Measurements from ENCODE around the gene RASGRF2.
"Not testable (repeated sequence)": the region's sequence is repeated elsewhere in the genome, so short reads cannot be mapped to it uniquely, and the experiment has no call there.

RASGRF2 gene

DNA sequence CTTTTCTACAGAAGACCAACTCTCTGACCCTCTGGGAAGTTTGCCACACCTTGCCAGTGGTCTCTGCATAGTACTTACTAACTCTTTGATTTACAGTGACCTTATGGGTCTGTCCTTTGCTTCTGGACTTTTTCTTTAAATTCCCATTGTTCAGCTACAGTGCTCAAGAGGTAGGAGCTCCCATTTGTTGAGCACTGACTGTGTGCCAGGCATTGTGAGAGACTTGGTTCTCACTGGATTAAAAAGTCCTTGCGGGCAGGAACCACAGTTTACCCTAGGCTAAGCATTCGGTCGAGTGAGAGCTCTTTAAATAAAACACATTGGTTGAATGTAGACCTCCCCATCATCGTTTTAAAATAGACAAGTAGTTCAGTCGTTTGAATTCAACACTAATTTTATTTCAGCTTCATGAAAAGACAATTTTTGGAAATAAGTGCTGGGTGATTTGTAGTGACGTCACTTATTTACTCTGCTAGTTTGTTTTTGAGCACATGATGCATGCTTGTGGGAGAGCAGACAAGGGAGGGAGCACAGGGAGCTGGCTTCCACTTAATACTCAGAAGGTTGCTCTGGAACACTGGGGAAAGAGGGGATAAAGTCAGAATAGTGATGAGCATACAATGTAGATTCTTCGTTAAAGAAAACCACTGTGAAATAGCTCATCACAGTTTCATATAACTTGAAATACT is 27.1 kb downstream of the RASGRF2 start:
- no peak for DNase-seq

DNA sequence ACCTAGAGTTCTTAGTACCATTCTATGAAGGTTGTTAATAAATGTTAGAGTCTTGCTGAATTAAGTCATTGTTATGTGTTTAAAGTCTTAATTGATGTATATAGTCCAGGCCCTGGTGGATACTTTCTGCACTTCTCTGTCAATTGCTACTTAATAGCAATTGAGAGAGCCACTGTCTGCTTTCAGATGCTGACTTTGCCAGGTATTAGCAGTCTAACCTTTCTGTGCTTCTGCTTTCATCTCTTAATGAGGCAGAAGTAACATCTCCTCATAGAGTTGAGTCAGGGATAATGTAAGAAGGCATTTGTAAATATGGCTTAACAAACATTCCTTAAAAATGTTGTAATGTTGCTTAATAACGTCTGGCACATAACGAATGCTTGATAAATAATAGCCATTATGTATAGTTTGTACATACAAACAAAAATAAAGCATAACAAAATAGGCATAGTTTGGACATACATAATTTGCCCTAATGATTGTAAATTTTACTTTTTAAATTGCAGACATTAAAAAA is 28.3 kb downstream of the RASGRF2 start:
- no peak for DNase-seq

DNA sequence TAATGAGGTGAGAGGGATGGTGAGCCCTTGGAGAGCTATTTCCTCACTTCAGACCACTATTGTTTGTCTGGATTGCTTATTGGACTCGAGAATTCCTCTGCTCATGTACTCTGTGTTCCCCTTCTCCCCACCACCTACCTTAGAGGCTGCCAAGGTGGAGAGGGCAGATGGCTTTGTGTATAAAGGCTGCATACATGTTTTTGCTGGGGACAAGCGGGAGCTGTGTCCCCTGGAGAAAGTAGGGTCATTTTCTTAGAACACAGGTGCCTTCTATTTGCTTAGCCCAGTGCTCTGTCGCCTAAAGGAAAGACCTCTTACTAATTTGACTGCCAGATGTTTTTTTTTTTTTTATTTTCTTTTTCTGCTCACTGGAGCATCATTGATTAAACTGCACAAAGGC is 29.7 kb downstream of the RASGRF2 start:
- no peak for DNase-seq

DNA sequence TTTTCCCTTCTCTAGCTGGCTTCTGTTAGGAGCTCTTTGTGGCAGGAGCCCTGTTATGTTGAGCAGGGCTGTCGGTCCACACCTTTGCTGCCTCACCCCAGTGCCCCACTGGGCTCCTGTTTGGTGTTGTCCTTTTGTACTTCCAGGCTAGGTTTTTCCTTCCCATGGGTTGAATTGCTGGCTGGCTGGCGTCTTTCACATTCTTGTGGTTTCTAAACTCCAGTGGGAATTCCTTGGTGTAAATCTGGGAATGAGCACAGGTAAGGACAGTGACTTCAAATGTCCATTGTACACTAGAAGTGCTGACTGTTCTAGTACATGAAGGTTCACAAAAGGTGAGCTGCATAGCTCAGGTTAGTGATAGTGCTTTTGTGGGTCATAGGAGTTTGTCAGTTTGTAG is 30.4 kb downstream of the RASGRF2 start:
- DNase-seq, result no peak

DNA sequence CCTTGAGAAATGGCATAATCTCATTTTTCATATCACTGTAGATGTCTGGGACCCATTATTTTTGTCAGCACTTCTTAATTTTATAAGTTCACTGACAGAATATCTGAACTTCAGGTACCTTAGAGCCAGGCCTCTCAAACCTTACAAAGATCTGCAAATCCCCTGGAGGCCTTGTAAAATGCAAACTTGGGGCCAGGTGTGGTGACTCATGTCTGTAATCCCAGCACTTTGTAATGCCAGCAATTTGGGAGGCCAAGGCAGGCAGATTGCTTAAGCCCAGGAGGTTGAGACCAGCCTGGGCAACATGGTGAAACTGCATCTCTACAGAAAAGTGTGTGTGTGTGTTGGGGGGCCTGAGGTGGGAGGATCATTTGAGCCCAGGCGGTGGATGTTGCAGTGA is 30.8 kb downstream of the RASGRF2 start:
- no peak for DNase-seq

DNA sequence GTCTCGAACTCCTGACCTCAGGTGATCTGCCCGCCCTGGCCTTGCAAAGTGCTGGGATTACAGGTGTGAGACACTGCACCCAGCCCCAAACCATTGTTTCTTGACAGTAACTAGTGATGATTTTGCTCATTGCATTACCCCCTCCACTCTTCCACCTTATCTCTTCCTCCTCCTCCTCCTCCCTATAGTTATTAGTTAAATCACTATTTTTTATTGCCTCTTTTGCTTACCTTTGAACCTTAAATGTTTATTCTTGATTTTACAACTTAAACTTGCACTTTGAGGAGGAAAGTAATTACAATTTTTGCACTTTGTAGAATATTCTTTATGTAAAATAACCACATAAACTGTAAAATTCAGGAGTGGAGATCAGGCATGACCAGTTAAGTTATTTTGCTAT is 35.7 kb downstream of the RASGRF2 start:
- DNase-seq, result no peak

DNA sequence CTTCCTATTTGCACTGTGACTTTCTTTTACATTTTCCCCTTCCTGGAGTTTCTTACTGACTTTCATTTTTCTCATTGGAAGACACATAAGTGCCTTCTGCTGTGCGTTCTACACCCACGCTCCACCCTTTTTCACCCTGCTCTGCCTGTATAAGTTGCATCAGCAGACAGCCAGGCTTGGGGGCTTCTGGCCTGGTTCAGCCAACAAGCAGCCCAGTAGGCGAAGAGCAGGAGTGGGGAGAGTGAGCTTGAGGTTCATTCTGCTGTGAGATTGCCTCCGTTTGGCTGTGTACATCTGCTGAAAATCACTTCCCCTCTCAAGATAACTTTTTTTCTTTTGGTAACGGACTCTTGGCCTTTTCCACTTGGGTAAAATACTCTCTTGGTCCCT is 38.4 kb downstream of the RASGRF2 start:
- DNase-seq, result peak; percentile 42

DNA sequence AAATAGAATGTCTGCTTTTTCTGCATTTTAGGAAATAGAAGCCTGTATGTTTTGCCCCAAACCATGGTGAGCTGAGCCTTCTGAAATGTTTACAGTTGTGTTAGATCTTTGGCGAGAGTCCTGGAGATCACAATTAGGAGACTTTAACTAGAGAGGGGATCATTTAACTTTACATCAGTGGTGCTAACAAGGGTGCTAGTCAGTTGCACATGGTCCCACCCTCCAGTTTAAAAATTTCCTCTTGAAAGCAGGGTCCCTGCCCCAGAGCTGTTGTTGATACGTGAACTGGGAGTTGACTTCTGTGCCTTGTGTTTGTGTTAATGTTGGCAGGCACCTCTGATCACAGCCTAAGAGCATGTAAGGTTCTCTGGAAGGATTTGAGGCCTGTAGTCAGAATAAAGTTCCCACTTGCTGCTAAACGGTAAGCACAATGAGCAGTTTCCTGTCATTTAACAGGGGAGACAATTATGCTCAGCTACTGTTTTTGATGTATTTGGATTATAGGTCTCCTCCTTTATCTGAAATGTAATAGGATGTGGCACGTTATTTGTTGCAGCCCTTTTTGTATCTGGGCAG is 43.7 kb downstream of the RASGRF2 start:
- DNase-seq, result no peak

DNA sequence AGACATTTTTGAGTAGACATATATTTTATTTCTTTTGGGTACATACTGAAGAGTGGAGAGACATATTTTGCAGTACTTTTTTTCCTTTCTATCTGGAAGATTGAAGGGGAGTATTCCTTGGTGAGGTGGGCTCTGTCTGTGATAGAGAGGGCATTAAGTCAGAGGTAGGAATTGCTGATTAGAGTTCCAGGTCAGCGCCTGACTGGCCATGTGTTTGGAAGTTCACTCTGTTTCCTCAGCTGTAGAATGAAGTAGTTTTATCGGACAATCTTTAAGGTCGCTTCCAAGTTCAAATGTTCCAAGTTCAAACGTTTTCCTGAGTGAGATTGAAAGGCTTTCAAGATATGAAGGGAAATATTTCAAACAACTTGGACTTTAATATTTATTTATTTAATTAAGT is 45.5 kb downstream of the RASGRF2 start:
- DNase-seq, result no peak

DNA sequence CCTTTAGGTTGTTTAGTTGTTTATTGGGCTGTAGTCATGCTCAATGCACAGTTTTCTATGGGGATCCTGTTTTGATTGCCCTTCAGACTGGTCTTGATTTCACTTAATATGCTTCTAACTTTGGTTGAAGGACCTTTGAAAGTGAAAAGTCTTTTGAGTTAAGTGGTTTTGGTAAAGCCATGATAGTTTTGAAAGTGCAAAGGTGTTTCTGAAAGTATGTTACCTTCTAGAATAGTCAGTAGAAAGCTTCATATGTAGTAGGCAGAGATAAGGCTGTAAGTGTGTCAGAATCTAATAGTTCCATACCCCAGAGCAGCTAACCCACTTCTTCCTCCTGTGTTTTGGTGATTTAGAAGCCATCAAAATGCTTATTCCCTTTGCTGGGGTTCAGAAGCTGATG is 46.1 kb downstream of the RASGRF2 start:
- no peak for DNase-seq

DNA sequence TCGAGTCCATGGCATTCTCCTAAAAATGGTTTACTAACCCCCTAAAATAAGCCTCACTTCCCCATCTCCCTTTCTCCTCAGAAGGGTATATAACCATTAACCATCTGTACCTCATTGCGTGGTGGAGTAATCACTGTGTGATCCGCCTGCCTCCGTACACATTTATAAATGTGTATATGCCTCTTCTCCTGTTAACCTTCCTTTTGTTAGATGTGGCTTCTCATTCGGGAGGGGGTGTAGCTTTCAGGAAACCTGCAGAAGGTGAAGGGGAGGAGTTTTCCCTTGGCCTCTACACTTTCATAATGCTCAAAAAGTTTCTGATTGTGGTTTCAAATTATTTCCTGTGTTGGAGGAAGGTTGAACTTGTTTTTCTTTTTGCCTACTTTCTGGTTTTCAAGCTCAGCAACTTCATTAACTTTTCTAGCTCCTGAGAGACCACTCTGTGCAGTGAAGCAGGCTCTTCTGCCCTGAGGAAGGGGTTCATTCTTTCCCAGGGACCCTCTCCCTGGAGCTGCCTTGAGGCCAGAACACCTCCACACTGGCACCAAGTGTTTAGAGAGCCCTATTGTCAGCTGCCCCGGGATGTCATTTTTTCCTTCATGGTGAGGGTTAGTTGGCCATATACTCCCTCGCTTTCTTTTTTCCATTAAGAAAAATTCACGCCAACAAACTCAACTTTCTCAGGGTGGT is 46.9 kb downstream of the RASGRF2 start:
- peak; percentile 74 for DNase-seq

DNA sequence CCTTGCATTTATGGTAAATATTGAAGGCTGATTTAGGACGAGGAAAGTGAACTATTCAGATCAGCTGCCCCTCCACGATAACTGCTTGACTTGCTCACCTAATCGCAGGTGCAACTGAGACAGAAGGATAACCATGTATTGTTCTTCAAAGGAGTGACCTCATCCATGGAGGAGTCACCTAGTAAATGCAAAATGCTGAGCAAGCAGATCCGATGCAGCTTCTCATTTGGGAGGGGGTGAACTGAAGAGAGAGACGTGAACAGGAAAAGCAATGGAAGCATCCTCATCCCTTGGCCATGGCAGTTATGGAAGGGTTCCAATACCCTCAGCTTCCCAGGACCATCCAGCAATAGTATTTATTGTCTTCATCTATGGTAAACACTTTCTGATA is 47.5 kb downstream of the RASGRF2 start:
- DNase-seq, result peak; percentile 45

DNA sequence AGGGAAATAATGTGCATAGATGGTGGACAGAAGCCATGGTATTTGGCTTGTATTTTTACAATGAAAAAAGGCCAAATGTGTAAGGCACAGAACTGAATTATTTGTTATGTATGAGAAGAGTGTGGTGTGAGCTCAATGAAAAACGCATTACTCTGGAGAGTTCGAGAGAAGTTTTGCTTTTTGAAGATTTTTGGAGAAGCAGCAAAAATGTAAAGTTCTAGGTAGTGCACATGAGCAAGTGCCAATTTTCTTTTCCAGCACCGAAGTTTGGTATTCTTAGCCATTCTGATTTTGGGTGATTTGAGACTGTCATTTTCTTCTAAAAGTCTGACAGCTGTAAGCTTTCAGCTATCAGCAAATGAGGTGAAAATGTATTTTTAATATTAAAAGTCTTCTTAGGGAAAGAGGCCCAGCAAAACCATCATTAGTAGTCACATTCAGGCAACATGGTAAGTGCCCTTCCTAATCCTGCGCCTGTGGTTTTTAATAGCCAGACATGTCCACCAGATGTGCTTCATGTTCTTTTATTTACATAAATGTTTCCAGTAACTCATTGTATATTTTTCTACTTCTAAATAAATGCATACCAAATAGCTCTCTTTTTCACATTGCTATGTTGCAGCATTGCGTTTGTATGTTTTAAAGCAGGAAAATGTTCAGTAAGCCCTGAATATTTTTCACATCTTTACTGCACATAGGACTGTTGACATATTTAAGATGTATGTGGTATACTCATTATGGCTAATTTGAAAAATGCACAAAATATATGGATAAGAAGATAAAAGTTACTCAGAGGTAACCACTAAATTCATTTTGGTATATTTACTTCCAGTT is 50.4 kb downstream of the RASGRF2 start:
- DNase-seq, result no peak

DNA sequence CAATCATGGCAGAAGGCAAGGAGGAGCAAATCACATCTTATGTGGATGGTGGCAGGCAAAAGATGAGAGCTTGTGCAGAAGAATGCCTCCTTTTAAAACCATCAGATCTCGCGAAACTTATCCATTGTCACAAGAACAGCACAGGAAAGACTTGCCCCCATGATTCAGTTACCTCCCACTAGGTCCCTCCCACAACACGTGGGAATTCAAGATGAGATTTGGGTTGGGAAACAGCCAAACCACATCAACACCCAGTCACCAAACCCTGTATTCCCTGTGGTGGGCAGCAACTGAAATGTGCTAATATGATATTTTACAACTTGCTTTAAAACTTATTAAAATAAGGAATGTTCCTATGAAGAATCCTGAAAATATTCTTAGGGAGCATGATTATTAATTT is 54.2 kb downstream of the RASGRF2 start:
- no peak for DNase-seq

DNA sequence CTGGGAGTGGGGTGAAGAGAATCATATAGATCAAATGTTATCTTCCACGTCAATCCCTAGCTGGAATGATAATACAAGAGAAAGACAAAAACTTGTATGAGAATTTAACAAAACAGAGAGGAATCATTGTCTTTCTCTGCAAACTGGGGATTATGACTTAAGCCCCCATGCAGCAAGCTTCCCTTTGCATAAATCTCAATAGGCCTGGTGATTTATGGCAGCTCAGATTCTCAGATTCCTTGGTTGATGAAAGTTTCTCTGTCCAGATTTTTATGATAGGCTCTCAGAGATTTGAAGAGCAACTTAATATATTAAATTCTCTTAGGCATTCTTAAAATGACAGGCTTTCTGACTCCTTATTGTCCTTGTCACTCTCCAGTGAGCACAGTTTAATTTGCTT is 56.0 kb downstream of the RASGRF2 start:
- no peak for DNase-seq

DNA sequence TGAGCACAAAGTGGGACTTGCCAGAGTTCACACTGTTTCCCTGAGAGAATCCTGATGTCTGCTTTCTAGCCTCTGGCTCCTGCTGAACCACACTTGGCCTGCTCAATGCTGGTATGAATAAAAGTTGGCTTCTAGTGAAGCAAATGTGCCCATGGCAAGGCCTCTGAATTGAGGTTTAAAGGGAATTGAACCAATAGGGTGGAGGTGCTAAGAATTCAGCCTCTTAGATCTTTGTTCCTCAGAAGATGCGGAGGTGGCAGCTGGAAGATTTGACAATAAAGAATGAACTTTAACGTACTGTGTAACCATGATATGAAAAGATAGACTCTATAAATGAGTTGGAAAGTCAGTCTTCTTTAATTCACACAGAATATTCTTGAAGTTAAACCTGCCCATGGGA is 57.2 kb downstream of the RASGRF2 start:
- DNase-seq, result no peak

DNA sequence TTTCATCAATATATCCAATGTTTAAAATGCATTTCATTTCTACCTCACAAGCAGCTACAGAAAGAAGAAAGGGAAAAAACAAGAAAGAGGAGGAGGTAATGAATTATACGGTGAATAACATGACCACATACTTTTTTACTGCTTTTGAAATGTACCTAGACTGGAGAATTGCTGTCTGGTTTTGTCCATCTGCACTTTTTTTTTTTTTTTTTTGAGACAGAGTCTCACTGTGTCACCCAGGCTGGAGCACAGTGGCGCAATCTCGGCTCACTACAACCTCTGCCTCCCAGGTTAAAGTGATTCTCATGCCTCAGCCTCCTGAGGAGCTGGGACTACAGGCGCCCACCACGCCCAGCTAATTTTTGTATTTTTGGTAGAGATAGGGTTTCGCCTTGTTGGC is 58.4 kb downstream of the RASGRF2 start:
- DNase-seq, result not testable (repeated sequence)

DNA sequence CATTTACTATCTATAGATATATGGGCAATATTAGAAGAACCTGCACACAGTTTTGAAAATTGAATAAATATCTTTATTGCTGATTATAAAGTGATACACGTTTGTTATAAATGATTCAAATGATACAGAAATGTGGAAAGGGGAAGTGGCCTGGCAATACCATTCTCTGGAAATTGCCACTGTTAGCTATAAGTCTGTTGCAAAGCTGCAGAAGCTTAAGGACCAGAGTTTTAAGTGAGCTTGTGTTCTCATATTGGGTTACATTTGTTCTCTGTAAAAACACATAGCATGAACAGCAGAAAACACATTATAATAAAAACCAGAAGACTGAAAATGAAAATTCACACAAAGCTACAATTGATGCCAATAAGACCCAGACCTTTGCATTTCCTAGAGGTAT is 59.6 kb downstream of the RASGRF2 start:
- no peak for DNase-seq

DNA sequence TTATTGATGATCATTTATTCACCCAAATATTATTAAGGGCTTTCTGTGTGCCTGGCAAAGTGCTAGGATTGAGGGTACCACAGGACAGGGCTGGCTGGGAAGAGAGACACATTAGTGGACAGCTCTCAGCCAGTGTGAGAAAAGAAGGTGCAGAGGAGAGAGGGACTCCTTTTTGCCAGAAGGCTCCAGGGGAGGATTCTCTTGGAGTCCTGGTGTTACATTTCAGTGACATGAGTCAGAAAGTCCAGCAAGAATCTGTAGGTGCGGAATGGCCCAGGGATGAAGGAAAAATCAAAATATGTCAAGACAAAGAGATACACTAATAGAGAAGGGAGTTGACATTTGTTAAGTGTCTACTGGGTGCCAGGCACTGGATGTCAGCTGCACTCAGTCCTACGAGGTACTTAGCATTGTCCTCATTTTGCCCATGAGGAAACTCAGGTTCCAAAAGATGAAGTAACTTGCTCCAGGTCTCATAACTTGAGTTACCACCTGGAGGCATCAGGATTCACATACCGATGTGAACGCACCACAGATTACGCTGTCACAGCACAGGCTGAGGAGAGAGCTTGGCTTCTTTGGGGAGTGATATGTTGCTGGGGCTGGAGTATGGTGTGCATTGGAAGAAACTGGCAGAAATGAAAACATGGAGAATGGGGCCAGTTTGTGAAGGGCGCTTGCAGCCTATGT is 60.5 kb downstream of the RASGRF2 start:
- DNase-seq, result no peak

DNA sequence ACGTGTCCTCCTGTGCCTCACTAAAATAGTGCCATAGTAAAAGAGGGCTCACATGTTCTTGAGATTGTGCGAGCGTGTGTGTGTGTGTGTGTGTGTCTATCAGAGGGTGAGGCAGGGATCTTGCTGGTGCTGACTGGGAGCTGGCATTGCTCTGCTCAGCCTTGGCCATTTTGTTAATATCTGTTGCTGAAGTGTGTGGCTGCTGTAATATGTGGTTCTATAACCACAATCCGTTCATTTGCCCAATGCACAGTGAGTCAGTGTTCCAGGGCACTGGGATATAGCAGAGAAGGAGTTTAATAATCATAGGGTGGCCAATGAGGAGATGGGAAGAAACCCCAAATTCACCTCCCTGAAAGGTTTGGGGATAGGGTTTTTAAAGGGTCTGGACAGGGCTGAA is 61.3 kb downstream of the RASGRF2 start:
- DNase-seq, result no peak

DNA sequence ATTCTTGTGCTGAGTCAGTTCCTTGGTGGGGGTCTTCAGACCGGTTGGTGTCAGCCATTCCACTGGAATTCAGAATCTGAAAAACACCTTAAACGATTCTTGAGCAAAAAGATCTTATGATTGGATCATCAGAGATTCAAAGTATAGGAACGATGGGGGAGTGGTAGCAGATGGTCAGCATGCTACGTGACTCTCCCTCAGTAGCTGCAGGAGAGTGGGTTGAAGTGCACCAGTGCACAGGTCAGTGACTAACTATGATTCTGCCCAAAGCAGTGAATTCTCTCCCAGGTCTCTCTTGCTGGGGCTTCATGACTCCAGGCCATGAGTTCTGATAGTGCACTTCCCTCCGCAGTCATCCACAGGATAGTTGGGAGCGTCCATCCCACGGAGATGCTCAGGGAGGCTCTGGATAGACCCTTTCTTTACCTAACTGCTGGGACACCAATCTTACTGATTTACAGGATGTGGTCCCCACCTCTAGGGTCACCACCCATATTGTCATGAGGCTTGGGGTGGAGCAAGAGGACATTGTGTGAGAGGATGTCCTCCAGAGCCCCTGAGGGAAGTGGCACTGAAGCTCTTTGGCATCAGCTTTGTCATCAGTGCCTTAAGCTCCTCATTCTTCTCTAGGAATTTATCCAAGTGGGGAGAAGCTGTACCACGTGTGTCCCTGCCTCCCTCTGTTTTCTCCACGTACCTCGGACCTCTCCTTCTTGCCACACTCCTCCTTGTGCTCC is 62.0 kb downstream of the RASGRF2 start:
- DNase-seq, result no peak

DNA sequence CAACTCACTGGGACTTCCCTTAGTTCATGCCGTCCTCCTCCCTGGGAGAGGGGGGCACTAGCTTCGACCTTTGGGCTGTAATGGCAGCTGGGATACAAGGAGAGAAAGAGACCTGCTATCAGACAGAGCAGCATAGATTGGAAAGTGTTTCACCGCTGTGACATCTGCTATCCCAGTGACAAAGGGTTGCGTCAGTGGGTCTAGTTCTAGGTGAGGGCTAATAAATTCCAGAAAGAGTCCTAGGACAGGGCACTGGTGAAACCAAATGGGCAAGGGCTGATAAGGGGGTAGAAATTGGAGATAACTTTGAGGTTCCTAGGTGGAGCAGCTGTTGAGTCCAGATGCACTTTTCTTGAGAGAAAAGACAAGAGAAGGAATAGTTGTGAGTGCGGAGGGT is 62.5 kb downstream of the RASGRF2 start:
- DNase-seq, result no peak

Data from CD4-positive, alpha-beta T cell treated with Interleukin-6 for 4 hours (primary cell).